ENCODE data around the gene KCNH5.

KCNH5 gene

GRCh38 chr14:63045234-63045611 lies at the start of gene KCNH5:
Gene KCNH5 (minus strand): TSS chr14:63045458. CDS start chr14:63045186, 272 bp downstream.
- DNase-seq (ENCODE audit: low read depth in 2 of 2) = no peak

GRCh38 chr14:63091394-63091996 lies 46.2 kb upstream of the KCNH5 start:
- no peak for DNase-seq (ENCODE audit: low read depth in 2 of 2)

- DNase-seq (ENCODE audit: low read depth in 2 of 2) = no peak
Observed at GRCh38 chr14:63088865-63089264, 43.6 kb upstream of the KCNH5 start.

- no peak for DNase-seq (ENCODE audit: low read depth in 2 of 2)
Observed at GRCh38 chr14:63078569-63078968, 33.3 kb upstream of the KCNH5 start.

GRCh38 chr14:63076488-63076887 lies 31.2 kb upstream of the KCNH5 start:
- no peak for DNase-seq (ENCODE audit: low read depth in 2 of 2)

GRCh38 chr14:63055631-63056030 lies 10.4 kb upstream of the KCNH5 start:
- no peak for DNase-seq (ENCODE audit: low read depth in 2 of 2)

- no peak for DNase-seq (ENCODE audit: low read depth in 2 of 2)
Observed at GRCh38 chr14:63051992-63052391, 6.7 kb upstream of the KCNH5 start.

GRCh38 chr14:63051301-63051700 lies 6.0 kb upstream of the KCNH5 start:
- DNase-seq (ENCODE audit: low read depth in 2 of 2) = no peak

- DNase-seq (ENCODE audit: low read depth in 2 of 2) = no peak
Observed at GRCh38 chr14:63050694-63051093, 5.4 kb upstream of the KCNH5 start.

- DNase-seq (ENCODE audit: low read depth in 2 of 2) = no peak
Observed at GRCh38 chr14:63046339-63047268, 1.3 kb upstream of the KCNH5 start.

GRCh38 chr14:63045612-63046320 lies 508 bp upstream of the KCNH5 start:
- DNase-seq (ENCODE audit: low read depth in 2 of 2) = no peak

GRCh38 chr14:63039866-63040265 lies 5.4 kb downstream of the KCNH5 start:
- no peak for DNase-seq (ENCODE audit: low read depth in 2 of 2)

GRCh38 chr14:63032641-63033040 lies 12.6 kb downstream of the KCNH5 start:
- DNase-seq (ENCODE audit: low read depth in 2 of 2) = no peak

- DNase-seq (ENCODE audit: low read depth in 2 of 2) = no peak
Observed at GRCh38 chr14:63032076-63032475, 13.2 kb downstream of the KCNH5 start.

GRCh38 chr14:63030113-63030512 lies 15.1 kb downstream of the KCNH5 start:
- DNase-seq (ENCODE audit: low read depth in 2 of 2) = no peak

GRCh38 chr14:63027719-63028118 lies 17.5 kb downstream of the KCNH5 start:
- DNase-seq (ENCODE audit: low read depth in 2 of 2) = no peak

- no peak for DNase-seq (ENCODE audit: low read depth in 2 of 2)
Observed at GRCh38 chr14:63026491-63026890, 18.8 kb downstream of the KCNH5 start.

GRCh38 chr14:63014621-63015020 lies 30.6 kb downstream of the KCNH5 start:
- DNase-seq (ENCODE audit: low read depth in 2 of 2) = no peak

GRCh38 chr14:63012171-63012570 lies 33.1 kb downstream of the KCNH5 start:
- no peak for DNase-seq (ENCODE audit: low read depth in 2 of 2)

GRCh38 chr14:63011623-63012022 lies 33.6 kb downstream of the KCNH5 start:
- no peak for DNase-seq (ENCODE audit: low read depth in 2 of 2)

- DNase-seq (ENCODE audit: low read depth in 2 of 2) = no peak
Observed at GRCh38 chr14:63009495-63009894, 35.8 kb downstream of the KCNH5 start.

- DNase-seq (ENCODE audit: low read depth in 2 of 2) = no peak
Observed at GRCh38 chr14:63006531-63006930, 38.7 kb downstream of the KCNH5 start.

GRCh38 chr14:62994096-62994495 lies 51.2 kb downstream of the KCNH5 start:
- no peak for DNase-seq (ENCODE audit: low read depth in 2 of 2)

Measured in stimulated activated CD8-positive, alpha-beta memory T cell treated with anti-CD3 and anti-CD28 coated beads, Interleukin-7, amount 100 ng/mL, for 1 hour (primary cell).